HCT116 (cell line): ENCODE results near the gene ADAT3. TPM values are rescaled to one million over a fixed set of nuclear protein-coding genes. Genes with fewer than 3 reads are reported as not detected.
A peak's percentile ranks its signal among the peaks of the same experiment; 100 is the strongest.

Source experiments
- ATAC-seq: fragments of 200-7000 bp; cut with Tn5 transposase; 2 replicates; pipeline ENCODE4 v1.9.1; 2020; ENCODE audit warnings: mild to moderate bottlenecking, moderate library complexity
- BruUV-seq: library from RNA; stranded (reverse); fragments of 400-500 nt; replicated peaks from 2 replicates; lab custom pipeline; 2021; lab: Mats Ljungman, UMichigan
- CTCF ChIA-PET: fragments of 300-600 bp; sonication (Branson Sonifier 250); formaldehyde crosslinking; loops from one replicate; lab custom pipeline; 2021; ENCODE audit warnings: antibody characterized with exemption; lab: Charles Lee
- POLR2A ChIA-PET: fragments of 300-600, 350-600 bp; sonication (Branson Sonifier 250); formaldehyde crosslinking; loops from one replicate; lab custom pipeline; 2021; ENCODE audit warnings: antibody characterized with exemption; lab: Charles Lee
- RAD21 ChIA-PET, 2 experiments: fragments of 300-600 bp; sonication (Branson Sonifier 250); formaldehyde crosslinking; loops; one replicate each; lab custom pipeline; 2023; ENCODE audit warnings: low total read pairs in 2 of 2; ENCODE audit not compliant: uncharacterized antibody in 2 of 2, unreplicated experiment in 2 of 2, low non-redundant PET in 1 of 2; lab: Charles Lee
- DNase-seq: peaks from one replicate; pipeline ENCODE4 v3.0.0-alpha.2; 2010; ENCODE audit warnings: low read depth, low spot score
- H2AFZ ChIP-seq: fragments of 200-600 bp; shearing (Covaris generic), sonication (generic); 2 replicates; pipeline ENCODE4 v1.6.1; 2017; ENCODE audit warnings: low read depth, mixed run types, mixed read lengths, antibody characterized with exemption, low read length; ENCODE audit not compliant: poor library complexity, severe bottlenecking
- H3K27ac ChIP-seq: 2 replicates; pipeline ENCODE4 v1.5.1; 2012; ENCODE audit warnings: low read depth, low read length
- H3K27me3 ChIP-seq: fragments of 200-600 bp; sonication (generic); 2 replicates; pipeline ENCODE4 v1.6.1; 2016; ENCODE audit warnings: mixed run types, low read length, mixed read lengths; ENCODE audit not compliant: insufficient read depth
- H3K36me3 ChIP-seq, 2 experiments: fragments of 200-500 bp in 1 of 2; fragments of 200-600 bp in 1 of 2; sonication (Bioruptor generic) in 1 of 2; sonication (generic) in 1 of 2; 2 replicates each; pipeline versions ENCODE4 v1.5.1 to v1.6.1; 2014 to 2016; ENCODE audit warnings: low read length in 2 of 2, inconsistent platforms in 1 of 2, mixed read lengths in 1 of 2, mixed run types in 1 of 2; ENCODE audit not compliant: insufficient read depth in 2 of 2, control insufficient read depth in 1 of 2
- H3K4me1 ChIP-seq, 2 experiments: fragments of 200-600 bp in 1 of 2; sonication (generic) in 1 of 2; 2 replicates each; pipeline versions ENCODE4 v1.5.1 to v1.6.1; 2012 to 2017; ENCODE audit warnings: low read length in 2 of 2, inconsistent platforms in 1 of 2, mild to moderate bottlenecking in 1 of 2, mixed read lengths in 1 of 2, mixed run types in 1 of 2, moderate library complexity in 1 of 2; ENCODE audit not compliant: insufficient read depth in 2 of 2, control insufficient read depth in 1 of 2
- H3K4me2 ChIP-seq: fragments of 200-600 bp; sonication (generic); 2 replicates; pipeline ENCODE4 v1.6.1; 2017; ENCODE audit warnings: mixed run types, low read length, mixed read lengths
- H3K4me3 ChIP-seq, 2 experiments: fragments of 200-600 bp in 1 of 2; sonication (generic) in 1 of 2; replicated peaks in 1 of 2; 2 replicates each; pipeline ENCODE4 v1.5.1; 2011 to 2016; ENCODE audit warnings: low read length in 2 of 2, control low read depth in 1 of 2, low read depth in 1 of 2, mild to moderate bottlenecking in 1 of 2, mixed read lengths in 1 of 2, mixed run types in 1 of 2
- H3K79me2 ChIP-seq: fragments of 200-600 bp; sonication (generic); 2 replicates; pipeline ENCODE4 v1.6.1; 2017; ENCODE audit warnings: mild to moderate bottlenecking, mixed run types, low read length, moderate library complexity, mixed read lengths; ENCODE audit not compliant: insufficient read depth
- H3K9ac ChIP-seq: fragments of 200-600 bp; sonication (generic); 2 replicates; pipeline ENCODE4 v1.6.1; 2016; ENCODE audit warnings: low read length, mixed read lengths
- H3K9me2 ChIP-seq: fragments of 200-600 bp; sonication (generic), shearing (Covaris generic); 2 replicates; pipeline ENCODE4 v1.6.1; 2017; ENCODE audit warnings: mixed run types, mild to moderate bottlenecking, moderate library complexity; ENCODE audit not compliant: insufficient read depth
- H3K9me3 ChIP-seq, 2 experiments: fragments of 200-500 bp in 1 of 2; fragments of 200-600 bp in 1 of 2; sonication (Bioruptor generic) in 1 of 2; sonication (generic) in 1 of 2; 2 replicates each; pipeline ENCODE4 v1.6.1; 2014 to 2017; ENCODE audit warnings: low read length in 2 of 2, mixed read lengths in 2 of 2, inconsistent platforms in 1 of 2, low read depth in 1 of 2, mild to moderate bottlenecking in 1 of 2, mixed run types in 1 of 2, moderate library complexity in 1 of 2; ENCODE audit not compliant: control insufficient read depth in 1 of 2, insufficient read depth in 1 of 2
- H4K20me1 ChIP-seq: fragments of 200-600 bp; sonication (generic), shearing (Covaris generic); 2 replicates; pipeline ENCODE4 v1.6.1; 2017; ENCODE audit warnings: mixed run types, mild to moderate bottlenecking, moderate library complexity; ENCODE audit not compliant: insufficient read depth
- CBX3 ChIP-seq: IDR thresholded peaks from 2 replicates; pipeline ENCODE4 v1.6.1; 2012; ENCODE audit warnings: low read depth
- CEBPB ChIP-seq: IDR thresholded peaks from 2 replicates; pipeline ENCODE4 v1.6.1; 2012; ENCODE audit warnings: low read depth
- CTCF ChIP-seq, 3 experiments: fragments of 200-600 bp in 1 of 3; sonication (generic) in 1 of 3; IDR thresholded peaks in 2 of 3; conservative IDR thresholded peaks in 1 of 3; 2 replicates each; pipeline ENCODE4 v1.5.1; 2012 to 2017; ENCODE audit warnings: low read depth in 2 of 3, low read length in 2 of 3, antibody characterized with exemption in 1 of 3, borderline replicate concordance in 1 of 3, control low read depth in 1 of 3, mild to moderate bottlenecking in 1 of 3, mixed read lengths in 1 of 3, mixed run types in 1 of 3, moderate library complexity in 1 of 3; ENCODE audit not compliant: insufficient read depth in 1 of 3
- EZH2phosphoT487 ChIP-seq: fragments of 200-600 bp; IDR thresholded peaks from 2 replicates; pipeline ENCODE4 v1.6.1; 2018; ENCODE audit warnings: antibody characterized with exemption, borderline replicate concordance
- FOSL1 ChIP-seq: IDR thresholded peaks from 2 replicates; pipeline ENCODE4 v1.6.1; 2012; ENCODE audit warnings: low read depth
- JUND ChIP-seq: IDR thresholded peaks from 2 replicates; pipeline ENCODE4 v1.6.1; 2012
- POLR2A ChIP-seq: IDR thresholded peaks from 2 replicates; pipeline ENCODE4 v1.7.0; 2011; ENCODE audit warnings: borderline replicate concordance; ENCODE audit not compliant: insufficient read depth, insufficient read length; ENCODE audit errors: extremely low read depth
- POLR2AphosphoS5 ChIP-seq: IDR thresholded peaks from 2 replicates; pipeline ENCODE4 v1.6.1; 2011; ENCODE audit warnings: mild to moderate bottlenecking, low read depth, low read length, moderate library complexity
- RAD21 ChIP-seq: IDR thresholded peaks from 2 replicates; pipeline ENCODE4 v1.6.1; 2012; ENCODE audit warnings: low read depth, mild to moderate bottlenecking
- REST ChIP-seq: IDR thresholded peaks from 2 replicates; pipeline ENCODE4 v1.6.1; 2012; ENCODE audit warnings: low read depth
- SIN3A ChIP-seq: IDR thresholded peaks from 2 replicates; pipeline ENCODE4 v1.6.1; 2012; ENCODE audit warnings: low read depth
- SP1 ChIP-seq: IDR thresholded peaks from 2 replicates; pipeline ENCODE4 v1.6.1; 2012; ENCODE audit warnings: low read depth
- YY1 ChIP-seq: IDR thresholded peaks from 2 replicates; pipeline ENCODE4 v1.6.1; 2011; ENCODE audit warnings: low read length, low read depth, moderate library complexity, mild to moderate bottlenecking; ENCODE audit not compliant: insufficient replicate concordance; ENCODE audit errors: extremely low read depth
- ZFX ChIP-seq: fragments of 450-650 bp; IDR thresholded peaks from 2 replicates; pipeline ENCODE4 v1.6.1; 2017
- ZNF274 ChIP-seq: fragments of 200-500 bp; sonication (Bioruptor generic); IDR thresholded peaks from 2 replicates; pipeline ENCODE4 v1.6.1; 2014; ENCODE audit warnings: mild to moderate bottlenecking, low read depth, low read length, inconsistent platforms
- intact Hi-C: fragments of 100-400 bp; cut with micrococcal nuclease; formaldehyde crosslinking; loops from 2 replicates; pipeline ENCODE4 v1.10.0; 2022
- total RNA-seq: library from RNA; stranded (reverse); gene quantifications from one replicate; pipeline ENCODE4 v1.2.1, GENCODE V29; 2021; ENCODE audit not compliant: unreplicated experiment
- TF ChIP-seq, protein P1 (sequence below): IDR thresholded peaks from 2 replicates; pipeline ENCODE4 v1.6.1; 2011; ENCODE audit warnings: mild to moderate bottlenecking, low read length, moderate library complexity; ENCODE audit not compliant: insufficient replicate concordance; ENCODE audit errors: extremely low read depth

ADAT3 gene
- total RNA-seq, 1 experiment from 2014 or later = 15.9 TPM

GRCh38 chr19:1956122-1956494 is 50.9 kb downstream of the ADAT3 start (continued):
- no peak for TF ChIP-seq ZNF274
- TF ChIP-seq CEBPB = no peak
- no peak for TF ChIP-seq RAD21
- no peak for TF ChIP-seq YY1
- TF ChIP-seq SIN3A = no peak
- TF ChIP-seq, all 23 proteins: peak for 0

DNA sequence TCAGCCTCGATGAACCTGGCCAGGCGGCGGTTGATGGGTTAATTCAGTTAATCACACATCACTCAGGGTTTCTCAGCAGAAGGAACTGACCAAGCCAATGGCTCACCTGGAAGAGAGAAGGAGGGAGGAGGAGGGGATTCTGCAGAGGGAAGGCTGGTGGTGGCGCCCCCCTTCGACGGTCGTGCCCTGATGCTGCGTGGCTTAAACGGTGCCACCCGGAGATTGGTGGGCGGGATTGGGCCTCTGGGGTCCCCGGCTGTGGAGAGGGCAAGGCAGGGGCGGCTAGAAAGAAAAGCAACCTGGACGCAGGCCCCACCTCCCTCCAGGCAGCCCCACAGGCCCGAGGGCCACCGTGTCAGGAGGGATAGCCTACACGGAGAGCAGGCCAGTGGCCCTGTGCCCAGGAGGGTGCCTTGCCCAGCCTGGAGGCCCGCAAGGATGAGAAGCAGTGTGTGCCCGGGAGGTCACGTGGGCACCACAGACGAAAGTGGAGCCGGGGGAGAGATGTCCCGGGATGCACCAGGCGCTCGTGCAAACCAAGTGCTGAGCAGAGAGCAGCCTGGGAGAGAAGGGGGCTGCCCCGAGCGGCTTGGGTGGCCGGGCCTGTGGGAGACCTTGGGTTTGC is 51.8 kb downstream of the ADAT3 start:
- Histone ChIP-seq H3K36me3 (no peaks in the 10 kb centered on the region; a peak in 1 of 4 replicates), H3K27ac (no peak overlapping the region), H3K9me2 (no peaks in the 10 kb centered on the region), H3K9ac (no peak overlapping the region), H4K20me1 (no peaks in the 10 kb centered on the region), H3K9me3 (no peaks in the 10 kb centered on the region), H3K4me3 (no peak overlapping the region), H3K4me1 (no peaks in the 10 kb centered on the region), H3K27me3 (no peaks in the 10 kb centered on the region), H3K4me2 (no peak overlapping the region), H3K79me2 (peaks cover 85% of the 10 kb centered on the region), H2AFZ (no peak overlapping the region)
- no TSS peak for BruUV-seq
- ATAC-seq = peak; percentile 28; the same call in 1 of the 2 replicates
- ChIA-PET POLR2A (no interaction called here), RAD21 (no interaction called here), CTCF (no interaction called here)
- no peak for DNase-seq
- intact Hi-C loops = no loop called here
- TF ChIP-seq CTCF (IDR thresholded peaks at IDR 0.05 in 2 of 3, conservative IDR thresholded peaks at IDR 0.05 in 1 of 3; ENCODE audit: borderline replicate concordance in 1 of 3, insufficient read depth in 1 of 3, low read depth in 2 of 3, low read length in 2 of 3) (no peak), POLR2A (no peak), REST (no peak), FOSL1 (no peak), JUND (no peak), ZNF274 (no peak), EZH2phosphoT487 (no peak), ZFX (no peak), POLR2AphosphoS5 (no peak), YY1 (no peak), CEBPB (no peak), CBX3 (no peak), SP1 (no peak)
- TF ChIP-seq, protein P1, sequence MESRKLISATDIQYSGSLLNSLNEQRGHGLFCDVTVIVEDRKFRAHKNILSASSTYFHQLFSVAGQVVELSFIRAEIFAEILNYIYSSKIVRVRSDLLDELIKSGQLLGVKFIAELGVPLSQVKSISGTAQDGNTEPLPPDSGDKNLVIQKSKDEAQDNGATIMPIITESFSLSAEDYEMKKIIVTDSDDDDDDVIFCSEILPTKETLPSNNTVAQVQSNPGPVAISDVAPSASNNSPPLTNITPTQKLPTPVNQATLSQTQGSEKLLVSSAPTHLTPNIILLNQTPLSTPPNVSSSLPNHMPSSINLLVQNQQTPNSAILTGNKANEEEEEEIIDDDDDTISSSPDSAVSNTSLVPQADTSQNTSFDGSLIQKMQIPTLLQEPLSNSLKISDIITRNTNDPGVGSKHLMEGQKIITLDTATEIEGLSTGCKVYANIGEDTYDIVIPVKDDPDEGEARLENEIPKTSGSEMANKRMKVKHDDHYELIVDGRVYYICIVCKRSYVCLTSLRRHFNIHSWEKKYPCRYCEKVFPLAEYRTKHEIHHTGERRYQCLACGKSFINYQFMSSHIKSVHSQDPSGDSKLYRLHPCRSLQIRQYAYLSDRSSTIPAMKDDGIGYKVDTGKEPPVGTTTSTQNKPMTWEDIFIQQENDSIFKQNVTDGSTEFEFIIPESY = no peak
